ENCODE data around the gene PRPS2. TPM values are rescaled to one million over a fixed set of nuclear protein-coding genes. Genes with fewer than 3 reads are reported as not detected.
A peak's percentile ranks its signal among the peaks of the same experiment; 100 is the strongest.

Gene PRPS2
- 24.2 and 24.8 TPM in 2 replicates for total RNA-seq

- H3K27ac ChIP-seq (ENCODE audit: low read depth, low read length), result no peak within 1 kb of the TSS
- H3K9me3 ChIP-seq (ENCODE audit: low read depth, low read length), result no peaks in the 10 kb centered on the region
- peak within 1 kb of the TSS; percentile 78 for H3K4me3 ChIP-seq (ENCODE audit: insufficient read depth, low read length)
- TF ChIP-seq, protein P1, sequence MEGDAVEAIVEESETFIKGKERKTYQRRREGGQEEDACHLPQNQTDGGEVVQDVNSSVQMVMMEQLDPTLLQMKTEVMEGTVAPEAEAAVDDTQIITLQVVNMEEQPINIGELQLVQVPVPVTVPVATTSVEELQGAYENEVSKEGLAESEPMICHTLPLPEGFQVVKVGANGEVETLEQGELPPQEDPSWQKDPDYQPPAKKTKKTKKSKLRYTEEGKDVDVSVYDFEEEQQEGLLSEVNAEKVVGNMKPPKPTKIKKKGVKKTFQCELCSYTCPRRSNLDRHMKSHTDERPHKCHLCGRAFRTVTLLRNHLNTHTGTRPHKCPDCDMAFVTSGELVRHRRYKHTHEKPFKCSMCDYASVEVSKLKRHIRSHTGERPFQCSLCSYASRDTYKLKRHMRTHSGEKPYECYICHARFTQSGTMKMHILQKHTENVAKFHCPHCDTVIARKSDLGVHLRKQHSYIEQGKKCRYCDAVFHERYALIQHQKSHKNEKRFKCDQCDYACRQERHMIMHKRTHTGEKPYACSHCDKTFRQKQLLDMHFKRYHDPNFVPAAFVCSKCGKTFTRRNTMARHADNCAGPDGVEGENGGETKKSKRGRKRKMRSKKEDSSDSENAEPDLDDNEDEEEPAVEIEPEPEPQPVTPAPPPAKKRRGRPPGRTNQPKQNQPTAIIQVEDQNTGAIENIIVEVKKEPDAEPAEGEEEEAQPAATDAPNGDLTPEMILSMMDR (IDR thresholded peaks at IDR 0.05; ENCODE audit: extremely low read depth, low read depth, low read length), result no peak
- H2AFZ ChIP-seq (ENCODE audit: low read length), result peak within 1 kb of the TSS; percentile 88
- H3K79me2 ChIP-seq (ENCODE audit: insufficient read depth, low read length), result peaks cover 10% of the 10 kb centered on the region
- H3K36me3 ChIP-seq (ENCODE audit: insufficient read depth, low read length), result no peaks in the 10 kb centered on the region
- H3K4me2 ChIP-seq (ENCODE audit: insufficient read depth, low read length), result peak within 1 kb of the TSS; percentile 80
- H4K20me1 ChIP-seq (ENCODE audit: insufficient read depth, low read length), result no peaks in the 10 kb centered on the region
- H3K4me1 ChIP-seq (ENCODE audit: insufficient read depth, low read length), result no peaks in the 10 kb centered on the region
- H3K27me3 ChIP-seq (ENCODE audit: insufficient read depth, low read length), result no peaks in the 10 kb centered on the region
- peak; percentile 96 for DNase-seq (ENCODE audit: insufficient read length, low spot score, missing footprints)
Observed at GRCh38 chrX:12791257-12792228, at the start of gene PRPS2. TSS of gene PRPS2 (plus strand) at chrX:12791412. CDS start at chrX:12791498, 86 bp downstream.

GRCh38 chrX:12741416-12741815, 49.8 kb upstream of the PRPS2 start:
- H3K27me3 ChIP-seq (ENCODE audit: insufficient read depth, low read length), result no peaks in the 10 kb centered on the region
- no peak overlapping the region for H3K4me3 ChIP-seq (ENCODE audit: insufficient read depth, low read length)
- peak; percentile 19 for DNase-seq (ENCODE audit: insufficient read length, low spot score, missing footprints)
- no peaks in the 10 kb centered on the region for H3K36me3 ChIP-seq (ENCODE audit: insufficient read depth, low read length)
- H3K27ac ChIP-seq (ENCODE audit: low read depth, low read length), result no peak overlapping the region
- H4K20me1 ChIP-seq (ENCODE audit: insufficient read depth, low read length), result no peaks in the 10 kb centered on the region
- no peaks in the 10 kb centered on the region for H3K9me3 ChIP-seq (ENCODE audit: low read depth, low read length)
- no peak overlapping the region for H2AFZ ChIP-seq (ENCODE audit: low read length)
- H3K4me1 ChIP-seq (ENCODE audit: insufficient read depth, low read length), result no peaks in the 10 kb centered on the region
- no peak overlapping the region for H3K4me2 ChIP-seq (ENCODE audit: insufficient read depth, low read length)
- TF ChIP-seq, protein P1 (IDR thresholded peaks at IDR 0.05; ENCODE audit: extremely low read depth, low read depth, low read length), result no peak
- H3K79me2 ChIP-seq (ENCODE audit: insufficient read depth, low read length), result no peaks in the 10 kb centered on the region

- Histone ChIP-seq H3K4me3 (ENCODE audit: insufficient read depth, low read length) (no peak overlapping the region), H4K20me1 (ENCODE audit: insufficient read depth, low read length) (no peaks in the 10 kb centered on the region), H2AFZ (ENCODE audit: low read length) (no peak overlapping the region), H3K36me3 (ENCODE audit: insufficient read depth, low read length) (no peaks in the 10 kb centered on the region), H3K27ac (ENCODE audit: low read depth, low read length) (no peak overlapping the region), H3K4me2 (ENCODE audit: insufficient read depth, low read length) (no peak overlapping the region), H3K4me1 (ENCODE audit: insufficient read depth, low read length) (no peaks in the 10 kb centered on the region), H3K9me3 (ENCODE audit: low read depth, low read length) (no peaks in the 10 kb centered on the region), H3K79me2 (ENCODE audit: insufficient read depth, low read length) (no peaks in the 10 kb centered on the region), H3K27me3 (ENCODE audit: insufficient read depth, low read length) (no peaks in the 10 kb centered on the region)
- TF ChIP-seq, protein P1 (IDR thresholded peaks at IDR 0.05; ENCODE audit: extremely low read depth, low read depth, low read length), result no peak
- DNase-seq (ENCODE audit: insufficient read length, low spot score, missing footprints), result no peak
Observed at GRCh38 chrX:12747433-12747832, 43.8 kb upstream of the PRPS2 start.

- Histone ChIP-seq H3K4me3 (ENCODE audit: insufficient read depth, low read length) (no peak overlapping the region), H3K4me2 (ENCODE audit: insufficient read depth, low read length) (no peak overlapping the region), H3K36me3 (ENCODE audit: insufficient read depth, low read length) (no peaks in the 10 kb centered on the region), H4K20me1 (ENCODE audit: insufficient read depth, low read length) (no peaks in the 10 kb centered on the region), H2AFZ (ENCODE audit: low read length) (no peak overlapping the region), H3K79me2 (ENCODE audit: insufficient read depth, low read length) (no peaks in the 10 kb centered on the region), H3K4me1 (ENCODE audit: insufficient read depth, low read length) (no peaks in the 10 kb centered on the region), H3K27me3 (ENCODE audit: insufficient read depth, low read length) (no peaks in the 10 kb centered on the region), H3K27ac (ENCODE audit: low read depth, low read length) (no peak overlapping the region), H3K9me3 (ENCODE audit: low read depth, low read length) (no peaks in the 10 kb centered on the region)
- no peak for DNase-seq (ENCODE audit: insufficient read length, low spot score, missing footprints)
- TF ChIP-seq, protein P1 (IDR thresholded peaks at IDR 0.05; ENCODE audit: extremely low read depth, low read depth, low read length), result no peak
Observed at GRCh38 chrX:12751887-12752286, 39.3 kb upstream of the PRPS2 start.
